Glomerular endothelial cell (primary cell): ENCODE results near the gene LYL1. TPM values are rescaled to one million over a fixed set of nuclear protein-coding genes. Genes with fewer than 3 reads are reported as not detected.

Experiments used
- DNase-seq: peaks from one replicate; pipeline ENCODE4 v3.0.0-alpha.2; 2011; ENCODE audit warnings: low read depth, low spot score; ENCODE audit errors: extremely low read depth
- total RNA-seq: library from RNA; depleted of rRNA; stranded (reverse); fragments of >200 nt; gene quantifications from 2 replicates; pipeline ENCODE4 v1.2.3, GENCODE V29; 2015

The LYL1 gene
- total RNA-seq, 1 donor from 2014 or later: 92.6 TPM

DNA sequence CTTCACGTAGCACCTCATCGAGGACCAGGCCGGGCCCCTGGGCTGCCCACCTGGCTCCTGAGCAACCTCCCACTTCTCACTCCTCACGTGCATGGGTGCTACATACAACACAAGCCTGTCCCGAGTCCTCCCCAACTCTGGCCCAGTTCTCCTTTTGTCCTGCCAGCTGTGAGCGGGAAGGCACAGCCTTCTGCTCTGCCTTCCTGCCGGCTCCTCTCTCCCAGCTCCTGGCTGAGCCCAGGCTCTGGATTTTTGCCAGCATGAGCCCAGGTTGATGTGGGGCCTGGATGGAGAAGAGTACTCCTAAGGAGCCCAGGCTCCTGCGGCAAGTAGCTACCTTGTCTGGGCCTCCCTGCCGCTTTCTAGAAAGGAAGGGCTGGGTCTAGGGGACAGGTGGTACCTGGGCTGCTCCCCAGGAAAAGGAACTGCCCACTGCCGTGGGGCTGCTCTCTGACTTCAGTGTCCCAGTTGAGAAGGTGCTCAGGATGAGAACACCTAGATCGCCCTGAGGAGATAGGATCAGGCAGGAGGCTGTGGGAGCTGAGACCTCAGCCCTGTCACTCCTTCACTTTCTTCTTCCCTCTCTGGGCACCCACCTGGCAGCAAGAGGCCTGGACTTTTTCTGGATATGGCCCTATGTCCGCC is 23.6 kb downstream of the LYL1 start:
- DNase-seq: no peak

DNA sequence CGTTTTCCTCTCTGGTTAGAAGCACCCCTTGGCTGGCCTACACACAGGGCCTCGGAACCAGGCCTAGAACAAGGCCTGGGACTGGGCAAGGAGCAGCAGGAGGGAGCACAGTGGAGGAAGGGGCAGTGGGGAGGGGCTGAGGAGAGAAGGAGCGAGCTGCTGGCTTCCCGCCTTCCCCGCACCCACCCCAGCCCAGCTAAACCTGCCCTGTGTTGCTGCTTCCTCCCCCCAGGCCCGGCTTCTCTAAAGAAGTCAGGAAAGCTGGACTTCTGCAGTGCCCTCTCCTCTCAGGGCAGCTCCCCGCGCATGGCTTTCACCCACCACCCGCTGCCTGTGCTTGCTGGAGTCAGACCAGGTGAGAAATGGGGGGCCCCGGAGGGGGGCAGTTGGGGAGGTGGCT is 24.3 kb downstream of the LYL1 start:
- DNase-seq: no peak

DNA sequence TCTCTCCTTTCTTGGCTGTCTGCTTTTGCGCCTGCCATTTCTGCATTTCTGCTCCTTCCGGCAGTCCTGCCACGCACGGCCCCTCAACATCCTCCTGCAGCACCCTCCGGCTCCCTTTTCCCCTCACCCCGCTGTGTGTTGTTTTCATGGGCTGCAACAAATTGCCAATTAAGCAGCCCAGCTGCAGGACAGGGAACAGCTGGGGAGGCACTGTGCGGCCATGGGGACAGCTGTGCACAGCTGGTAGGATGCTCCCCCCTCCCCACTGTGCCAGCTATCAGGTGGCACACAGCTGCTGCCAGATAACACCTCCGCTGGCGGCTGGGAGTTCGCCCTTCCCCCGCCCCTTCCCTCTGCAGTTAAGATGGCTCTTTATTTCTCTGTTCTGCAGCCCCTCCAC is 25.4 kb downstream of the LYL1 start:
- no peak for DNase-seq

DNA sequence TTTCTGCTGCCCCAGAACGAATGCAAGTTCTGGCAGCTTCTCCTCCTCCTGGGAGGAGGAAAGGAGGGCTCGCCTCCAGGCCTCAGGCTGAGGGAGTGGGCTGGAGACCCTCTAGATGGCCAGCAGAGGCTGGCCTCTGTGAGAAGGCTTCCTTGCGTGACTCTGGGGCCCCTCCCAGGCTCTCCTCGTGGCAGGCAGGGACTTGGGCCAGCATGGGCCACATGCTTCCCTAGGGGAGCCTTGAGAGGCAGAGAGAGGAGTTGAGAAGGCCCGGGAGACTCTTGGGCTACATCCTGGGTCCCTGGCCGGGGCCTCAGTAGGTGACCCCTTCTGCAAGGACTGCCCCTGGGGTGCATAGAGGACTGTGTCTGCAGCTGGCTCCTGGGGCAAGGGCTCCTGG is 25.9 kb downstream of the LYL1 start:
- DNase-seq: no peak

DNA sequence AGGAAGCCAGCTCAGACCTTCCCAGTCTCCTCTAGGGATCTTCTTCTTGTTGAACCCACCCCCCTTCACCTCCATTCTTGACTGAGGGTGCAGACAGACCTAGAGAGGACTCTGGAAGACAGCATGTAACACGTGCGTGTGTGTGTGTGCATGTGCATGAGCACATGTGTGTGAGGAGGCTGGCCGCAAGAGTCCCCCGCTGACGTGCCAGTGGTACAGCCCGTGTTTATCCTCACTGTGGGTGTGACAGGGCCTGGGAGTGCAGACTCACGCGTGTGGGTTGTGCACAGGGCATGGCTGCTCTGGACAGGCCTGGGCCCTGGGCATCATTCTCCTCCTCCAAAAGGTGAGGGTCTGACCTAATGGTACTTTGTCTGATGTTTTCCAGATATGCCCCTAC is 26.3 kb downstream of the LYL1 start:
- DNase-seq: no peak

DNA sequence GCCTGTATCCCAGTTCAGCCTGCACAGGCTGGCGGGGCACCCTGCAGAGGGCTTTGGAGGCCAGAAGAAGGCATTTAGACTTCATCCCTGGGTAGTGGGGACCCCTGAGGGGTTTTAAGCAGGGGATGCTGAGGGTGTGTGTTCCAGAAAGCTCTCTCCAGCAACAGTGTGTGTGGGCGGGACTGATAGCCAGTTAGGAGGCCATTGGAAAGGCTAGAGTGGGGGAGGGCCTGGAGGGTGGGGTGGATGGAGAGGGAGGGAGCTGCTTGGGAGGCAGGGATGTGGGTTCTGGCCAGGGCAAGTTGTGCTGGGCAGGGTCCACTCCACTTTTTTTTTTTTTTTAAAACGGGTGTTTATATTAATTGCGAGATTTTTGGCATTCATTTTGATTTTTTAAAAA is 28.3 kb downstream of the LYL1 start:
- DNase-seq: no peak

DNA sequence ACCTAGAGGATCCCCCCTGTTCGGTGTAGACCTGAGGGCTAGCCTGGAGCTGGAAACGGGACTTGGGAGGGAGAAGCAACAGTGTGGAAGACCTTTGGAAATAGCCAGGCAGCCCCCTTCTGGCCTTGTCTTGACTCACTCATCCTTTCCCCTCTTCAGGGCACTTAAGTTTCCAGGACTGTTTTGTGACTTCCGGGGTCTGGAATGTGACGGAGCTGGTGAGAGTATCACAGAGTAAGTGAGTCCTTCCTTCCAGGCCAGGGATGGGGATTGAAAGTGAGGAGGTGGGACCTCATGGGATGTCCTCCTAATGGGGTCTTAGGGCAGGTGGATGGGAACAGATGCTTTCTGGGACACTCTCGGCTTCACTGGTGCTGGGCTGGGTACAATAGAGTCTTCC is 29.4 kb downstream of the LYL1 start:
- no peak for DNase-seq

DNA sequence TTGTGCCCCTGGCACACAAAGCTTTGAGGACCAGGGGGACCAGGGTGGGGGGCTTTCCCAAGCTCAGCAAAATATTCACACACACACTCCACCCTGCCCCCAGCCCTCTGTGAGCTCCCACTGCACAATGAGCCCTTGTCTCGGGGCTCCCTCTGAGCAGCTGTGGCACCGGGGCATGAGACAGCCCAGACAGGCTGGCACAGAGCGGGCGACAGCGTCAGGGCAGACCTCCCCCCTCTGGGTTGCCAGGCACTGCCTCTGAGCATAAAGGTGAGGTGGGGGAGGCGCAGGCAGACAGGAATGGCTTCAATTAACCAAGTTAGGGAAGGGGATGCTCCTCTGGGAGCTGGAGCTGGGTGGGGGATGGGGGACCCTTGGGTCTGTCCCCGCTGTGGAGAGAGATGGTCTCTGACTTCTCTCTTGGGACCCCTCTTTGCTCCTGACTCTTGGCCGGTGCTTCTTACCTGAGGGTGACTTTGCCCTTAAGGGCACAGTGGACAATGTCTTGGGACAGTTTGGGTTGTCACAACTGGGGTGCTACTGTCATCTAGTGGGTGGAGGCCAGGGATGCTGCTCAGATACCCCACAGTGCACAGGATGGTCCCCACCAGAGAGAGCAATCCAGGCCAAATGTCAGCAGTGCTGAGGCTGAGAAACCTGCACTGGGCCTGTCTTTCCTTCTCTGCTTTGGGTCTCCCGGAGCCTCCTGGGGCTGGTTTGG is 30.3 kb downstream of the LYL1 start:
- DNase-seq: no peak

DNA sequence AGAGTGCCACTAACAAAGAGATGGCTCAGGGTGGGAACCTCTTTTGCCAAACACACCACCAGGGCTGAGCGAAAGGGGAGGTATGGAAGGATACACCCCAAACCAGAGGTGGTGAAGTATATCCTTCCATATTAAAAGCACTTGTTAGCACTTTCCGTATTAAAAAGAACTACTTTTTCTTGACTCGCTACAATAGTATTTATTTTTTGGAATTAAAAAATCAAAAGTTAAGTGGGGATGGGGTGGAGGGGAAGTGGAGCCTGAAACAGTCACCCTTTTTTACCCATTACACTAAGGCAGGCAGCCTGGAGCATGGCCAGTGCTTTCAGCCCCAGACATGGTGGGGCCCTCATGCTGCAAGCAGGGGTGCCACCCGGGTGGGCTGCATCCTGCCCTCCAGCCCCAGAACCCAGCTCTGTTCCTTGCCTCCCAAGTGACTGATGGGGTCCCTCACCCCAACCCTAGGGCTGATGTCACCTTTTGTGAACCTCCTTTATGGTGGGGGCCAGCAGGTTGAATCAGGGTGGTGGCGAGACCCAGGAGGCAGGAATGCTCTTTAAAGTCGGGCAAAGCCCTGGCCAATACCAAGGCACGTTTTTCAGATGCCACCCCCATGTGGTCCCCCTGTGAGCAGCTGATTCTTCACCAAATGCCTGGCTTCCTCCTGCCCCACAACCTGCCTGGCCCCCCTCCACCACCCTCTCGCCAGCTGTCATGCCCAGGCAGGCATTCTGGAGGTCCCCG is 31.0 kb downstream of the LYL1 start:
- no peak for DNase-seq

DNA sequence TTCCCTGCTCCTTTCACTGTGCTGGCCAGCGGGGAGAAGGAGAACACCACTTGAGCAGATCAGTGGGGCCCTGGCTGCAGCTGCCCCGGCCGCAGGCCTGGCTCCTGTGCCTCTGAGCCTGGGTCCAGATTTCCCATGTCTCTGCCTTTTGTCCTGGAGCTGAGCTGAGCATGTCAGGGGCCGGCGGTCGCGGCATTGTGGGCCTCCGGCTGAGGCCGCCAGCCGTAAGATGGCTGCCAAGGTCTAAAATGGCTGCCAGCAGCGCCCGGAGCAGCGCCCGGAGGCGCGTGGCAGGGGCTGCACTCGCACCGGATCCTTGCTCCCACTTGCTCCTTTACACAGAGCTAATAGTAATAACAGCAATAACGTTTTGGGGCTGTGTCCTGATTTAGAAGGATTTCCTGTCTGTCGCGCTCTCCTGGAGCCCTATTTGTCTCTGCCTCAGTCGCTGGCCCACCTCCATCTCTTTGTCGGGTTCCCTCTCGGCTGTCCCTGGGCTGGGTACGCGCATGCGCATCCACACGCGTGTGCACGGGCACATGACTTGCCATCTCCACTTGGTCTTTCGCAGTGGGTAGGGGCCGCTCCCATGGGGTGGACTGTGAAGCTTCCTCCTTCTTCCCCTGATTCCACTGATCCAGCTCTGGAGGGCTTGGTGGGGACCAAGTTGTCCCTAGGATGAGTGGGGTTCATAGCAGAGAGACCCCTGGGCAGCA is 32.1 kb downstream of the LYL1 start:
- DNase-seq: no peak

DNA sequence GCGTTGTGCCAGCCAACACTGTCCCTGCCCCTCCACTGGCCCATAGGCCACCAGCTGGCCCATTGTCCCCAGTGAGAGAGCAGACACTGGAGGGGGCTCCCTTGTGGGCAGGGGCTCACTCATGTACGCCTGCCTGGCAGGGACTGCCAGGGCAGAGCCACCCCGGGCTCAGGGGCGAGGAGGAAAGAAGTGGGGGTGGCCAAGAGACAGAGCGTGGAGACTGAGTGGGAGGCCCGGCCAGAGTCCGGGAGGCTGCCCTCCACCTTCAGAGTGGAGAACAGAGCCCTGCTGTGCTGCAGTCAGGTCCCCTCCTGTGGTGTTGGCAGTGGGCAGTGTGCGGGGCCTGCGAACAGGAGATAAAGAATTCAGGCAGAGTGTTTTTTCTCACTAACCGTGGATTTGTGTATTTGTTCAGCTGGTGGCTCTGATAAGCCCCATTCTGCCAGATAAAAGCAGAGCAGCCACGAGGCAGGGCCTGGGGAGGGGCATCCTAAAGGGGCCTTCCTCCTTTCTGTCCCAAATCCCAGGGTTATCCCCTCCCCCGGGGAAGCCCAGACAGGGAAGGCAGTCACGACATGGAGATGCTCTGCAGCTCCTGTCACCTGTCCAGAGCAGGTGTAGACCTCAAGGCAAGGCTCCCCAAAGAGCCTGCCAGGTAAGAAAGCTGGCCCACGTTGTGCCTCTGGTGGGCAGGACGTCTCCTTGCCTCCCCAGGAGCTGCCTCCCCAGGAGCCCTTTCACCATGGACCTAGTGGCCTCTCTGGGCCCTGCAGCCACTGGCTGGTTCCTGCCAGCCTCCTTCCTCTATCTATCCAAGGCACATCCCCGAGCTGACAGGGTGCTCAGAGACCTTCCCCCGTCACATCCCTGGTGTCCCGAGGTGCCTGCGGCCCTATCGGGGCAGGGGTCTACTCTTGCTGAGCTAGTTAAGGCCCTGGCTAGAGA is 33.0 kb downstream of the LYL1 start:
- no peak for DNase-seq

DNA sequence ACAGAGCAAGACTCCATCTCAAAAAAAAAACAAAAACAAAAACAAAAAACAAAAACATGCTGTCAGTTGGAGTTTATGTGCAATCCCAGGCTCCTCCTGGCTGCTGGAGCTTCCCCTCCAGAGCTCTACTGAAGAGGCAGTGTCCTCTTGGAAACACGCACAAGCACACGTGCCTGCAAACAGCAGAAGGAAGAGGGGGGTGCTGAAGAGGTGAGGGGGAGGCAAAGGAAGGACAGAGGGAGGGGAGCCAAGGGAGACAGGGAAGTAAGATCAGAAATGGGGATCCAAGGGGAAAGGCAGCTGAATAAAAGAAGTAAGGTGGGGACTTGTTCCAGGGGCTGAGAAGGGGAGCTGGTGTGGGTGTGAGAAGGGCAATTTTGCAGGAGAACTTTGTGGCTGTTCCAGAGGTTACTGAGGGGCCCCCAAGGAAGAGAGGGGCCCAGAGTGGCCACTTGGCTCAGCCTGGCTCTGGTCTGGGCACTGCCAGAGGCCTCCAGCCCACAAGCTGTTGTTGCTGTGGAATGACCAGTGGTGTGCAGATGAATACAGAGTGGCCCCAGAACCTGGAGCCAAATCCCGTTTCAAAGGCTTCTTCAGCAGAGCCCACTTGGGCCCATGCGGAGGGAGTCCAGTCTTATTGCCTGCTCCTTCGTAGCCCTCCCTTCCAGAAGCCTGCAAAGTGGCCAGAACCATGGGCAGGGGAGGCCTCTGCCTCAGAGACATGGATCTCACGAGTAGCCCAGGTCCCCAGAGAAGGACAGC is 34.4 kb downstream of the LYL1 start:
- no peak for DNase-seq

DNA sequence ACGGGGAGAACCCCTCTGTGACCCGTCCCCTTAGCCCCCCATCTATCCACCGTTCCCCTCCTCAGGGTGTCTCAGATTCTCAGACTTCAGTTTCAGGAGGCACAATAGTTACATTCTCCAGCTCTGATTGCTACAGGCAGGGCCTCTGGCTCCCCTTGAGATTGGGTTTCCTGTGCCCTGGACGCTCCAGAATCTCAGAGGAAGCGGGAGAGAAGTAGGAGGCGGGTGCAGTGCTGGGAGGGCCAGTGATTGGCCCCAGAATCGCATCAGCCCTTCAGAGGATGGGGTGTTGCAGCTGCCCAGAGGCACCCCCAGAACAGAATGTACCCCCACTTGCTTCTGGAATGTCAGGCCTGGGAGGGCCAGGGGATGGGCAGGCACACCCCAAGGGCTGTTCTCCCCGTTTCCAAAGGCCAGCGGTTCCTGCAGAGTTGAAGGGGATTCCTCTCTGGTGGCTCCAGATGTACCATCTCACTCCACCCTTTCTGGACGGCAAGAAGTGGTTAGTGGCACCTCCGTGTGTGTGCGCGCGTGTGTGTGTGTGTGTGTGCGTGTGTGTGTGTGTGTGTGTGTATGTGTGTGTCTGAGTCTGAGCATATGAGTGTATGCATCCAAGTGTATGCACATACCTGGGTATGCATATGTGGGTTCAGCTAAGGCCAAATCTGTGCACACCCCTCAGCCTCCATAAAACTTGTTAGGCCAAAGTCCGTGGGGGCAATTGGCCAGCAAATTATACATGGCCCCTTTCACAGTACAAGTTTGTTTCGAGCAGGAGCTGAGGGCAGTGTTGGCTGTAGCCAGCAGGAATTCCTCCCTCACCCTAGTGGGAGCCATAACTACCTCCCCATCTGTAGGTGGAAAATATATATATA is 35.5 kb downstream of the LYL1 start:
- DNase-seq: no peak

DNA sequence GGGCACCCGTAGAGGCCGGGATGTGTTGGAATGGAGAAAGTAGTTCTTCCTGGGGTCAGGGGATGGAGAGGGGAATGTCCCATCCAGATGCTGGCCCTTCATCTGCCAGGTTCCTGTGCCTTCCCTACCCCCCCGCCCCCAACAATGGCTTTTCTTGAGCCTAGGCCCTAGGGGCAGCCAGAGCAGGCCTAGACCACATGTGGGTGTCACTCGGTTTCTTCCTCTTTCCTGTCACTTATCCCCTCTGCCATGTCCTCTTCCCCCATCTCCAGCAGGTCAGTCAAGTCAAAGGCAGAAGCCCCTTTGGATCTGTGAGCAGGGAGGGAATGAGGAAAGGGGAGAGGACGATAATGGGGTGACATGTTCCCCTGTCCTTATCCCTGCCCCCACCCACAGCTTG is 36.4 kb downstream of the LYL1 start:
- DNase-seq: no peak

DNA sequence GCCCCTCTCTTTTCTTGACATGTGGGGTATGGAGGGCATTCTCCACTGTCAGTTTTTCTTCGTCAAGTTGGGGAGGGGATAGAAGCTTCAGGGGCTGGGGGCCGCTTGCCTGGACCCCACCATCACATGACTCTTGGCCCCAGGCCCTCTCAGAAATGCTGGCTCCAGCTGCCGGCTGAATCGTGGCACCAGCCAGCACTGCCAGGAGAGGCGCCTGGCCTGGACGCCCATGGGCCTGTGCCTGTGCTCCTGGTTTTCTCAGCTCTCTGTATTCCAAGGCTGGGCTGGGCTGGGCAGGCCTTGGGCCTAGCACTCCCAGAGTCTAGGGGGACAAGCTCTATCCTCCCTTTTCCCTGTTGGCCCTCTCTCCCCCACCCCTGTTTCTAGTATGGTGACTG is 38.6 kb downstream of the LYL1 start:
- no peak for DNase-seq

DNA sequence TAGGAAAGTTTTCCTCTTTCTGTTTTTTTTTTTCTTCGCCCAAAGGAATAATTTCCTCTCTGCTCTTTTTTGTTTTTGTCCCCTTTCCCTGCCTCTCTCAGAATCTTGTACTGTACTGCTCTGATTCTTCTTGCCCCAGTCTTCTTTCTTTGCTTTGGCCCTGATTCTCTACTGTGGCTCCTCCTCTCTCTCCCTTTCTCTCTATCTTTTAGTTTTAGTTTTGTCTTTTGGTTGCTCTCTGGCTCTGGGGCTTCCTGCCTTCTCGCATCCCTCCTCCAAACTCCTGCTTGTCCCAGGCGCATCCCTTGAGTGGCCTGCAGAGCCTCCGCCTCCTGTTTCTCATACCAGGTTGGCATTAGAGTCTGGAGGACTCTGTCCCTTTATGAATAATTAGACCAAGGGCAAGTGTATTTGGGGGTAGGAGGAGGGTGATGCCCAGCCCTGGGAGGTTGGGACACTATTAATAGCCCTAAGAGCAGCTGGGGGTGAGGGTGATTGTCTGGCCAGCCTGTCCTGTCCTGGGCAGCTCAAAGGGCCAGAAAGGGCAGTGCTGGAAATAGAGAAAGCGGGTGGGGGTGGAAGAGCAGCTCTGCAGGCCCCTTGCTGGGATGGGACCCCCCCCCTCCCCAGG is 39.1 kb downstream of the LYL1 start:
- no peak for DNase-seq

DNA sequence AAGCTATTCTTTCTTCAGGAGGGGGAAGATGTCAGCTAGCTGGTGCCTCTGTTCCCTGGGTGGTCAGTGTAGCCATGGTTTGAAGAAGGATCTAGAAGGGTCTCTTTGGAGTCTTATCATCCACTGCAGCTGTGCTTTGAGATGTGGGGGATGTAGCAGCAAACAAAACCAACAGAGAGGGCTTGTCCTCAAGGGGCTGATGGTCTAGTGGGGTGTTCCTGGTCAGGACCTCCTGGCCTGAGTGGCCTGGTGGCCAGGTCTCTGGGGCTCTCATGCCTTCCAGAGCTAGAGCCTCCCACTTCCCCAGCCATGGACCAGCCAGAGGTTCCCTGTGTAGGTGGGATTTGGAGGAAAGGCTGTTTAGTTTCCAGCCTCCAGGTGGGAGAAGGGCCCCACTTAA is 40.3 kb downstream of the LYL1 start:
- no peak for DNase-seq
